PC-3 (cell line): ENCODE results near the gene CAMK2B.

ENCODE experiments used
- EZH2 ChIP-seq: fragments of 300-600 bp; sonication (generic); IDR thresholded peaks from one replicate; pipeline ENCODE4 v1.6.1; 2017; ENCODE audit warnings: antibody characterized with exemption, mild to moderate bottlenecking, low read length; ENCODE audit not compliant: unreplicated experiment
- TF ChIP-seq, protein P1 (sequence below): fragments of 300-600 bp; sonication (generic); conservative IDR thresholded peaks from 2 replicates; pipeline ENCODE4 v1.5.1; 2017; ENCODE audit warnings: antibody characterized with exemption, low read depth, mild to moderate bottlenecking, low read length

DNA sequence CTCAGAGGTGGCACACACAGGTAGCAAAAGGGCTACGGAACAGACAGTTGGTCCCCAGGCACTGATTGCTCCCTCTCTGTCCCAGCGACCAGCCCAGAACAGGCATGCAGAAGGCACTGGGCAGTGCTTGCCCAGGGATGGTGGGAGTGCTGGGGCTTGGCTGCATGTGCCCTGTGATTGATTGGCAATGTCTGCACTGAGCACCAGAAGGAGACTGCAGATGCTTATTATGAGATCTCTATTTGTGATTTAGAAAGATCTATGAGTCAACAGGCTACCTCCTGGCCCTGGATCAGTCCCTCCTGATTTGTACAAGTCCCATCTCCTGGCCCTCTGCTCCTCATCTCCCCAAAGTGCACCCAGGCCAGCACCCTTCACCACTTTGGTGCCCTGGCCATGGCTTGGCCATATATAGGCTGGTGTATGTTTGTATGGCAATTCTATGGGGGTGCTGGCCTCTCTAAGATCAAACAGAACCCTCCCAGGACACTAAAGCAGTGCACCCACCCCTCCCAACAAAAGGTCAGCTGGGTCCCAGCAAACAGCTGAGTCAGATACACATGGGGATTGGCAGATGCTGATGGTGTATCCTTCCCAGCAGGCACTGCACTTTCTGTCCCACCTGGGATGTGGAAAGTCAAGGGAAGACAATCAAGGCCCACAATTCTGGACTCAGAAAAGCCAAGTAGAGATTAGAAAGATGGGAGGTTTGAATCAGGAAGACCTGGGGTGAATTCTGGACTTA is 30.9 kb downstream of the CAMK2B start:
- TF ChIP-seq, protein P1, sequence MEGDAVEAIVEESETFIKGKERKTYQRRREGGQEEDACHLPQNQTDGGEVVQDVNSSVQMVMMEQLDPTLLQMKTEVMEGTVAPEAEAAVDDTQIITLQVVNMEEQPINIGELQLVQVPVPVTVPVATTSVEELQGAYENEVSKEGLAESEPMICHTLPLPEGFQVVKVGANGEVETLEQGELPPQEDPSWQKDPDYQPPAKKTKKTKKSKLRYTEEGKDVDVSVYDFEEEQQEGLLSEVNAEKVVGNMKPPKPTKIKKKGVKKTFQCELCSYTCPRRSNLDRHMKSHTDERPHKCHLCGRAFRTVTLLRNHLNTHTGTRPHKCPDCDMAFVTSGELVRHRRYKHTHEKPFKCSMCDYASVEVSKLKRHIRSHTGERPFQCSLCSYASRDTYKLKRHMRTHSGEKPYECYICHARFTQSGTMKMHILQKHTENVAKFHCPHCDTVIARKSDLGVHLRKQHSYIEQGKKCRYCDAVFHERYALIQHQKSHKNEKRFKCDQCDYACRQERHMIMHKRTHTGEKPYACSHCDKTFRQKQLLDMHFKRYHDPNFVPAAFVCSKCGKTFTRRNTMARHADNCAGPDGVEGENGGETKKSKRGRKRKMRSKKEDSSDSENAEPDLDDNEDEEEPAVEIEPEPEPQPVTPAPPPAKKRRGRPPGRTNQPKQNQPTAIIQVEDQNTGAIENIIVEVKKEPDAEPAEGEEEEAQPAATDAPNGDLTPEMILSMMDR, result no peak
- no peak for TF ChIP-seq EZH2
